ENCODE data around the gene DSCAML1.
A peak's percentile ranks its signal among the peaks of the same experiment; 100 is the strongest.

Gene DSCAML1

DNA sequence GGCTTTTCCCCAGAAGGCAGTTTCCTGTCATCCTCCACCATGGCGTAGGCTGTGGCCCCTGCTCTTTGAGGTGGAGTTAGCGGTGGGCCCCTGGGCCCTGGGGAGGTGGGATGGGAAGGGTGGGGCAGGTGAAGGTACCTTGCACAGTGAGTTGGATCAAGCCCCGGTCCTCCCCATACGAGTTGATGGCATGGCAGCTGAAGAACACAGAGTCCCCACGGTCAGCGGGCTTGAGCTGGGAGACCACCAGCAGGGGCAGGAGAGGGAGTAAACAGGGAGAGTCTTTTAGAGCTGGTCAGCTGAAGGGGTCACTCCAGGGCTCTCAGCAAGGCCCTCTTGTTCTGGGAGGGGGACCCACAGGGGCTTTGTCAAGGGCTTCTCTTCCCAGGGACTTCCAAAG, 316.0 kb downstream of the DSCAML1 start:
- H3K4me2 ChIP-seq (ENCODE audit: low read length): no peak overlapping the region
- no peak overlapping the region for H2AFZ ChIP-seq (ENCODE audit: low read depth, low read length)
- H4K20me1 ChIP-seq (ENCODE audit: insufficient read depth, low read length): no peaks in the 10 kb centered on the region
- no peak overlapping the region for H3K4me3 ChIP-seq (ENCODE audit: low read length)
- H3K4me1 ChIP-seq (ENCODE audit: low read length): peaks cover 86% of the 10 kb centered on the region
- no peak for TF ChIP-seq EZH2phosphoT487 (IDR thresholded peaks at IDR 0.05; ENCODE audit: low read depth)
- TF ChIP-seq, protein P1, sequence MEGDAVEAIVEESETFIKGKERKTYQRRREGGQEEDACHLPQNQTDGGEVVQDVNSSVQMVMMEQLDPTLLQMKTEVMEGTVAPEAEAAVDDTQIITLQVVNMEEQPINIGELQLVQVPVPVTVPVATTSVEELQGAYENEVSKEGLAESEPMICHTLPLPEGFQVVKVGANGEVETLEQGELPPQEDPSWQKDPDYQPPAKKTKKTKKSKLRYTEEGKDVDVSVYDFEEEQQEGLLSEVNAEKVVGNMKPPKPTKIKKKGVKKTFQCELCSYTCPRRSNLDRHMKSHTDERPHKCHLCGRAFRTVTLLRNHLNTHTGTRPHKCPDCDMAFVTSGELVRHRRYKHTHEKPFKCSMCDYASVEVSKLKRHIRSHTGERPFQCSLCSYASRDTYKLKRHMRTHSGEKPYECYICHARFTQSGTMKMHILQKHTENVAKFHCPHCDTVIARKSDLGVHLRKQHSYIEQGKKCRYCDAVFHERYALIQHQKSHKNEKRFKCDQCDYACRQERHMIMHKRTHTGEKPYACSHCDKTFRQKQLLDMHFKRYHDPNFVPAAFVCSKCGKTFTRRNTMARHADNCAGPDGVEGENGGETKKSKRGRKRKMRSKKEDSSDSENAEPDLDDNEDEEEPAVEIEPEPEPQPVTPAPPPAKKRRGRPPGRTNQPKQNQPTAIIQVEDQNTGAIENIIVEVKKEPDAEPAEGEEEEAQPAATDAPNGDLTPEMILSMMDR (IDR thresholded peaks at IDR 0.05; ENCODE audit: low read depth, low read length): no peak
- H3K9ac ChIP-seq (ENCODE audit: low read length): no peak overlapping the region
- no peaks in the 10 kb centered on the region for H3K9me3 ChIP-seq (ENCODE audit: insufficient read depth, low read length)
- no peak overlapping the region for H3K27ac ChIP-seq (ENCODE audit: low read length)
- H3K79me2 ChIP-seq (ENCODE audit: low read length): no peaks in the 10 kb centered on the region
- H3K27me3 ChIP-seq (ENCODE audit: low read depth, low read length): no peaks in the 10 kb centered on the region
- no peaks in the 10 kb centered on the region for H3K36me3 ChIP-seq (replicated peaks; ENCODE audit: low read depth, low read length)

DNA sequence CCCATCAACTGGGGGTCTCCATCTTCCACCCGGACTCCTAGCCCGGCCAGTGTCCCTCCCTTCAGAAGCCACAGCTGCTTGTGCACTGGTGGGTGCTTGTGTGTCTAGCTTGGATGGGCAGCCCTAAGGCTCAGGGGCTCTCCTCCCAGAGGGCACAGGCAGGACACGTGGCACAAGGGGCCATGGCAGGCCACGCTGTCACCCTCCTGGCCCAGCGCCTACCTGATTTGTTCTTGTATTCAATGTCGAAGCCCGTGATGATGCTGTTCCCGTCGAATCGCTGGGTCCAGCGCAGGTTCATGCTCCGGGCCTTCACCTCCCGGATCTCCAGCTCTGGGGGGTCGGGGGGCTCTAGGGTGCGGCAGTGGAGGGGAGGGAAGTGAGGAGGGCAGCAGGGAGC, 316.8 kb downstream of the DSCAML1 start:
- H4K20me1 ChIP-seq (ENCODE audit: insufficient read depth, low read length): no peaks in the 10 kb centered on the region
- H3K36me3 ChIP-seq (replicated peaks; ENCODE audit: low read depth, low read length): no peaks in the 10 kb centered on the region
- H3K27ac ChIP-seq (ENCODE audit: low read length): no peak overlapping the region; the same call in 1 of the 2 replicates
- H3K4me2 ChIP-seq (ENCODE audit: low read length): no peak overlapping the region
- H3K9ac ChIP-seq (ENCODE audit: low read length): no peak overlapping the region
- no peak overlapping the region for H3K4me3 ChIP-seq (ENCODE audit: low read length)
- no peaks in the 10 kb centered on the region for H3K27me3 ChIP-seq (ENCODE audit: low read depth, low read length)
- H2AFZ ChIP-seq (ENCODE audit: low read depth, low read length): no peak overlapping the region
- TF ChIP-seq, protein P1 (IDR thresholded peaks at IDR 0.05; ENCODE audit: low read depth, low read length): no peak
- TF ChIP-seq EZH2phosphoT487 (IDR thresholded peaks at IDR 0.05; ENCODE audit: low read depth): no peak
- peaks cover 77% of the 10 kb centered on the region for H3K4me1 ChIP-seq (ENCODE audit: low read length)
- H3K79me2 ChIP-seq (ENCODE audit: low read length): no peaks in the 10 kb centered on the region
- no peaks in the 10 kb centered on the region for H3K9me3 ChIP-seq (ENCODE audit: insufficient read depth, low read length)

DNA sequence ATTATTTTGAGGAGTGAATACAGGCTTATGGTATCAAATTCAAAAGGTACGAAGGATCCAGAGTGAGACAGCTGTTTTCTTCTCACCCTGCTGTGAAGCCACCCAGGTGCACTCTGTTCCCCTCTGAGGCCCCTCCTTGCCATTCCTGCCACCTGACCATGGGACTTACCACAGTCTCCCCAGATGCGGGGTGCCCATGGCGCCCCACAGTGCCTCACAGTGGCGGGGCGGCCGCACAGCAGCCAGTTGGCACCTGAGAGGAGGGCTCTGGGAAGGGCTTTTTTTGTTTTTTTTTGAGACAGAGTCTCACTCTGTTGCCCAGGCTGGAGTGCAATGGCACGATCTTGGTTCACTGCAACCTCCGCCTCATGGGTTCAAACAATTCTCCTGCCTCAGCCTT, 317.6 kb downstream of the DSCAML1 start:
- Histone ChIP-seq H3K36me3 (replicated peaks; ENCODE audit: low read depth, low read length) (no peaks in the 10 kb centered on the region), H2AFZ (ENCODE audit: low read depth, low read length) (no peak overlapping the region), H3K27ac (ENCODE audit: low read length) (peak overlapping the region; percentile 8; the same call in 1 of the 2 replicates), H3K4me3 (ENCODE audit: low read length) (no peak overlapping the region), H3K79me2 (ENCODE audit: low read length) (no peaks in the 10 kb centered on the region), H3K4me2 (ENCODE audit: low read length) (peak overlapping the region; percentile 26; the same call in 1 of the 2 replicates), H3K4me1 (ENCODE audit: low read length) (peaks cover 69% of the 10 kb centered on the region), H3K27me3 (ENCODE audit: low read depth, low read length) (no peaks in the 10 kb centered on the region), H3K9ac (ENCODE audit: low read length) (no peak overlapping the region), H4K20me1 (ENCODE audit: insufficient read depth, low read length) (no peaks in the 10 kb centered on the region), H3K9me3 (ENCODE audit: insufficient read depth, low read length) (no peaks in the 10 kb centered on the region)
- TF ChIP-seq, protein P1 (IDR thresholded peaks at IDR 0.05; ENCODE audit: low read depth, low read length): peak; percentile 56
- no peak for TF ChIP-seq EZH2phosphoT487 (IDR thresholded peaks at IDR 0.05; ENCODE audit: low read depth)

GRCh38 chr11:117478926-117479325, 318.1 kb downstream of the DSCAML1 start:
- Histone ChIP-seq H3K27ac (ENCODE audit: low read length) (peak overlapping the region; percentile 8; the same call in 1 of the 2 replicates), H3K9ac (ENCODE audit: low read length) (no peak overlapping the region), H3K9me3 (ENCODE audit: insufficient read depth, low read length) (no peaks in the 10 kb centered on the region), H3K4me1 (ENCODE audit: low read length) (peaks cover 66% of the 10 kb centered on the region), H2AFZ (ENCODE audit: low read depth, low read length) (no peak overlapping the region), H4K20me1 (ENCODE audit: insufficient read depth, low read length) (no peaks in the 10 kb centered on the region), H3K4me3 (ENCODE audit: low read length) (no peak overlapping the region), H3K79me2 (ENCODE audit: low read length) (no peaks in the 10 kb centered on the region), H3K36me3 (replicated peaks; ENCODE audit: low read depth, low read length) (no peaks in the 10 kb centered on the region), H3K27me3 (ENCODE audit: low read depth, low read length) (no peaks in the 10 kb centered on the region), H3K4me2 (ENCODE audit: low read length) (peak overlapping the region; percentile 26; the same call in 1 of the 2 replicates)
- TF ChIP-seq, protein P1 (IDR thresholded peaks at IDR 0.05; ENCODE audit: low read depth, low read length): no peak
- TF ChIP-seq EZH2phosphoT487 (IDR thresholded peaks at IDR 0.05; ENCODE audit: low read depth): no peak
